GM21717 (cell line): Measurements from ENCODE around the gene GALNT15.

Source experiments
- ATAC-seq: cut with Tn5 transposase; IDR thresholded peaks from one replicate; pipeline ENCODE4 v1.9.1; 2021; ENCODE audit warnings: mild to moderate bottlenecking, moderate library complexity; ENCODE audit not compliant: unreplicated experiment

GALNT15 gene

DNA sequence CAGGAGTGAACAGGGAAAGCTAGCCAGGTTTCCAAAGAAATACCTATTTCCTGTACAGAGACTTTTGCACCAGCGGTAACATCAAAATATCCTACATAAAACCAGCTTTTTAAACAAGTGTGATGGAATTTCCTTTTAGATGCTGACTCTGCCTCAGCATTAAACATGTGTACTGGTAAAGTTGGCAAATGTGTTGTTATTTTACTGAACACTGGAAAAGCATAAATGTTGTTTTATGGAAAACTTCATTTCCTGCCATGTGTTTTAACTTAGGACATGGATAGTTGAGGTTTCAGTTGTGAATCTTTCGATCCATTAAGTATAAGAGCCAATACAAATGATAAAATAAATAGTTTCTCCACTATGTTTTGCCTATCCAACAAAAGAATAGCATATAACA is 106.2 kb downstream of the GALNT15 start:
- no peak for ATAC-seq
